B cell (primary cell): ENCODE results near the gene NDUFB6.

Experiments
- CTCF ChIP-seq: fragments of 200-600 bp; IDR thresholded peaks from one replicate; pipeline ENCODE4 v1.8.0; 2022; ENCODE audit warnings: antibody characterized with exemption, mild to moderate bottlenecking
- EZH2 ChIP-seq: IDR thresholded peaks from 2 replicates; pipeline ENCODE4 v1.6.1; 2012; ENCODE audit warnings: borderline replicate concordance, low read depth, mild to moderate bottlenecking, moderate library complexity, low read length; ENCODE audit not compliant: insufficient read depth, poor library complexity, severe bottlenecking

- TF ChIP-seq CTCF (no peak), EZH2 (no peak)
These were observed 23.3 kb upstream of the NDUFB6 start for GRCh38 chr9:32596096-32596865.
